DMS53 (cell line): Measurements from ENCODE around the gene RUFY4.
"Not testable (repeated sequence)": the region's sequence is repeated elsewhere in the genome, so short reads cannot be mapped to it uniquely, and the experiment has no call there.

ENCODE experiments used
- DNase-seq: peaks from one replicate; lab custom pipeline; 2025; lab: John Stamatoyannopoulos, UW

Gene RUFY4

GRCh38 chr2:218089259-218089658 is 20.2 kb downstream of the RUFY4 start:
- no peak for DNase-seq

- DNase-seq = no peak
Observed at GRCh38 chr2:218091746-218092145, 22.7 kb downstream of the RUFY4 start.

- no peak for DNase-seq
Observed at GRCh38 chr2:218093879-218094278, 24.8 kb downstream of the RUFY4 start.

- DNase-seq = no peak
Observed at GRCh38 chr2:218095853-218096252, 26.8 kb downstream of the RUFY4 start.

- no peak for DNase-seq
Observed at GRCh38 chr2:218097975-218098374, 28.9 kb downstream of the RUFY4 start.

GRCh38 chr2:218108834-218109233 is 39.8 kb downstream of the RUFY4 start:
- not testable (repeated sequence) for DNase-seq

GRCh38 chr2:218121789-218122188 is 52.7 kb downstream of the RUFY4 start:
- DNase-seq = not testable (repeated sequence)

- not testable (repeated sequence) for DNase-seq
Observed at GRCh38 chr2:218122286-218122685, 53.2 kb downstream of the RUFY4 start.

- no peak for DNase-seq
Observed at GRCh38 chr2:218123986-218124385, 54.9 kb downstream of the RUFY4 start.

GRCh38 chr2:218125095-218125494 is 56.0 kb downstream of the RUFY4 start:
- DNase-seq = no peak

- DNase-seq = no peak
Observed at GRCh38 chr2:218125626-218126080, 56.6 kb downstream of the RUFY4 start, which contains the start of gene CXCR2. CXCR2 (plus strand) TSS chr2:218126028; CDS start chr2:218134802, 8,774 bp downstream.

GRCh38 chr2:218127929-218128455 is 58.9 kb downstream of the RUFY4 start:
- DNase-seq = no peak

GRCh38 chr2:218128781-218129457 is 59.9 kb downstream of the RUFY4 start:
- no peak for DNase-seq

- DNase-seq = no peak
Observed at GRCh38 chr2:218129458-218130135, 60.5 kb downstream of the RUFY4 start.

GRCh38 chr2:218130377-218130776 is 61.3 kb downstream of the RUFY4 start:
- no peak for DNase-seq

GRCh38 chr2:218130822-218131221 is 61.8 kb downstream of the RUFY4 start:
- DNase-seq = no peak

GRCh38 chr2:218137514-218137913 is 68.5 kb downstream of the RUFY4 start:
- DNase-seq = no peak

- DNase-seq = no peak
Observed at GRCh38 chr2:218138047-218138446, 69.0 kb downstream of the RUFY4 start.
